ENCODE results near the gene RPS6KC1.

GRCh38 chr1:213135572-213135971, 84.5 kb downstream of the RPS6KC1 start:
- TF ChIP-seq CTCF (IDR thresholded peaks at IDR 0.05) (no peak), POLR2A (IDR thresholded peaks at IDR 0.05) (no peak)
